GM18517 (cell line): Measurements from ENCODE around the gene ABCG5.

Experiments used
- ATAC-seq: cut with Tn5 transposase; IDR thresholded peaks from one replicate; pipeline ENCODE4 v1.9.1; 2021; ENCODE audit warnings: mild to moderate bottlenecking, moderate library complexity; ENCODE audit not compliant: unreplicated experiment

Gene ABCG5

GRCh38 chr2:43810888-43811287 lies 27.8 kb downstream of the ABCG5 start:
- ATAC-seq: no peak

GRCh38 chr2:43810452-43810851 lies 28.2 kb downstream of the ABCG5 start:
- no peak for ATAC-seq

GRCh38 chr2:43806719-43807031 lies 32.0 kb downstream of the ABCG5 start:
- ATAC-seq: no peak

GRCh38 chr2:43803113-43803512 lies 35.5 kb downstream of the ABCG5 start:
- ATAC-seq: no peak

- no peak for ATAC-seq
Measured at GRCh38 chr2:43802135-43802534, 36.5 kb downstream of the ABCG5 start.

- no peak for ATAC-seq
Measured at GRCh38 chr2:43800894-43801293, 37.7 kb downstream of the ABCG5 start.

- ATAC-seq: no peak
Measured at GRCh38 chr2:43798300-43798699, 40.3 kb downstream of the ABCG5 start.

- ATAC-seq: no peak
Measured at GRCh38 chr2:43796206-43796605, 42.4 kb downstream of the ABCG5 start.

GRCh38 chr2:43794956-43795355 lies 43.7 kb downstream of the ABCG5 start:
- ATAC-seq: no peak

- no peak for ATAC-seq
Measured at GRCh38 chr2:43792653-43793052, 46.0 kb downstream of the ABCG5 start.

- ATAC-seq: no peak
Measured at GRCh38 chr2:43791035-43791765, 47.4 kb downstream of the ABCG5 start.

- no peak for ATAC-seq
Measured at GRCh38 chr2:43790147-43790546, 48.5 kb downstream of the ABCG5 start.

GRCh38 chr2:43788646-43789045 lies 50.0 kb downstream of the ABCG5 start:
- ATAC-seq: no peak

GRCh38 chr2:43787895-43788294 lies 50.7 kb downstream of the ABCG5 start:
- ATAC-seq: no peak

GRCh38 chr2:43778233-43778632 lies 60.4 kb downstream of the ABCG5 start:
- no peak for ATAC-seq

GRCh38 chr2:43777306-43777926 lies 61.2 kb downstream of the ABCG5 start:
- ATAC-seq: no peak

- no peak for ATAC-seq
Measured at GRCh38 chr2:43776324-43776723, 62.3 kb downstream of the ABCG5 start.

- ATAC-seq: no peak
Measured at GRCh38 chr2:43774617-43775016, 64.0 kb downstream of the ABCG5 start.

- peak; percentile 94 for ATAC-seq
Measured at GRCh38 chr2:43773876-43774613, 64.6 kb downstream of the ABCG5 start, which contains the start of gene DYNC2LI1. TSS of gene DYNC2LI1 (plus strand) at chr2:43774039. CDS start at chr2:43774139, 100 bp downstream.

- no peak for ATAC-seq
Measured at GRCh38 chr2:43766006-43766405, 72.6 kb downstream of the ABCG5 start.

GRCh38 chr2:43764086-43764705 lies 74.4 kb downstream of the ABCG5 start:
- ATAC-seq: no peak

- no peak for ATAC-seq
Measured at GRCh38 chr2:43763091-43763490, 75.5 kb downstream of the ABCG5 start.
